ENCODE results near the gene BID.

BID gene

GRCh38 chr22:17785185-17786184 lies 11.2 kb upstream of the BID start:
- no peak for TF ChIP-seq POLR2AphosphoS5 (IDR thresholded peaks at IDR 0.05; ENCODE audit: low read depth)
- no peak for TF ChIP-seq SPI1 (IDR thresholded peaks at IDR 0.05; ENCODE audit: borderline replicate concordance, low read depth)
- TF ChIP-seq GABPA (IDR thresholded peaks at IDR 0.05; ENCODE audit: low read depth): no peak
- TF ChIP-seq REST (IDR thresholded peaks at IDR 0.05; ENCODE audit: insufficient replicate concordance, low read depth): no peak
- peak; percentile 93 for TF ChIP-seq CTCF (IDR thresholded peaks at IDR 0.05; ENCODE audit: insufficient read depth, low read length)
- H3K27ac ChIP-seq (replicated peaks): no peak overlapping the region
- H3K4me3 ChIP-seq (replicated peaks; ENCODE audit: insufficient read depth, low read length): no peak overlapping the region
- H3K27me3 ChIP-seq (ENCODE audit: insufficient read depth, poor library complexity, severe bottlenecking): no peaks in the 10 kb centered on the region
- peak in 1 of 2 experiments; percentile 83 for DNase-seq (ENCODE audit: low read depth in 1 of 2, low spot score in 1 of 2)

GRCh38 chr22:17784776-17785175 lies 10.5 kb upstream of the BID start:
- Histone ChIP-seq H3K4me3 (replicated peaks; ENCODE audit: insufficient read depth, low read length) (no peak overlapping the region), H3K27ac (replicated peaks) (no peak overlapping the region), H3K27me3 (ENCODE audit: insufficient read depth, poor library complexity, severe bottlenecking) (no peaks in the 10 kb centered on the region)
- no peak for DNase-seq (ENCODE audit: low read depth in 1 of 2, low spot score in 1 of 2)
- no peak for TF ChIP-seq POLR2AphosphoS5 (IDR thresholded peaks at IDR 0.05; ENCODE audit: low read depth)
- TF ChIP-seq CTCF (IDR thresholded peaks at IDR 0.05; ENCODE audit: insufficient read depth, low read length): no peak
- TF ChIP-seq REST (IDR thresholded peaks at IDR 0.05; ENCODE audit: insufficient replicate concordance, low read depth): no peak
- no peak for TF ChIP-seq SPI1 (IDR thresholded peaks at IDR 0.05; ENCODE audit: borderline replicate concordance, low read depth)
- no peak for TF ChIP-seq GABPA (IDR thresholded peaks at IDR 0.05; ENCODE audit: low read depth)

- no peak overlapping the region for H3K27ac ChIP-seq (replicated peaks)
- no peak for TF ChIP-seq REST (IDR thresholded peaks at IDR 0.05; ENCODE audit: insufficient replicate concordance, low read depth)
- no peak for TF ChIP-seq SPI1 (IDR thresholded peaks at IDR 0.05; ENCODE audit: borderline replicate concordance, low read depth)
- no peak for TF ChIP-seq POLR2AphosphoS5 (IDR thresholded peaks at IDR 0.05; ENCODE audit: low read depth)
- no peak for TF ChIP-seq GABPA (IDR thresholded peaks at IDR 0.05; ENCODE audit: low read depth)
- no peak for TF ChIP-seq CTCF (IDR thresholded peaks at IDR 0.05; ENCODE audit: insufficient read depth, low read length)
- no peak overlapping the region for H3K4me3 ChIP-seq (replicated peaks; ENCODE audit: insufficient read depth, low read length)
- no peak for DNase-seq (ENCODE audit: low read depth in 1 of 2, low spot score in 1 of 2)
- H3K27me3 ChIP-seq (ENCODE audit: insufficient read depth, poor library complexity, severe bottlenecking): no peaks in the 10 kb centered on the region
Observed at GRCh38 chr22:17783773-17784480, 9.7 kb upstream of the BID start.
